Head of caudate nucleus (tissue), 42 donors: ENCODE data around the gene RASAL1.

ENCODE experiments used
- DNase-seq, 42 donors: peaks; one replicate each; pipeline versions ENCODE4 v3.0.0 to v3.0.0-alpha.2; 2020 to 2021; ENCODE audit warnings: mixed read lengths in 7 of 42
- intact Hi-C: fragments of 100-400 bp; cut with DNase I; formaldehyde crosslinking; loops from one replicate; pipeline ENCODE4 v1.15.0; 2022

RASAL1 gene, protein sequence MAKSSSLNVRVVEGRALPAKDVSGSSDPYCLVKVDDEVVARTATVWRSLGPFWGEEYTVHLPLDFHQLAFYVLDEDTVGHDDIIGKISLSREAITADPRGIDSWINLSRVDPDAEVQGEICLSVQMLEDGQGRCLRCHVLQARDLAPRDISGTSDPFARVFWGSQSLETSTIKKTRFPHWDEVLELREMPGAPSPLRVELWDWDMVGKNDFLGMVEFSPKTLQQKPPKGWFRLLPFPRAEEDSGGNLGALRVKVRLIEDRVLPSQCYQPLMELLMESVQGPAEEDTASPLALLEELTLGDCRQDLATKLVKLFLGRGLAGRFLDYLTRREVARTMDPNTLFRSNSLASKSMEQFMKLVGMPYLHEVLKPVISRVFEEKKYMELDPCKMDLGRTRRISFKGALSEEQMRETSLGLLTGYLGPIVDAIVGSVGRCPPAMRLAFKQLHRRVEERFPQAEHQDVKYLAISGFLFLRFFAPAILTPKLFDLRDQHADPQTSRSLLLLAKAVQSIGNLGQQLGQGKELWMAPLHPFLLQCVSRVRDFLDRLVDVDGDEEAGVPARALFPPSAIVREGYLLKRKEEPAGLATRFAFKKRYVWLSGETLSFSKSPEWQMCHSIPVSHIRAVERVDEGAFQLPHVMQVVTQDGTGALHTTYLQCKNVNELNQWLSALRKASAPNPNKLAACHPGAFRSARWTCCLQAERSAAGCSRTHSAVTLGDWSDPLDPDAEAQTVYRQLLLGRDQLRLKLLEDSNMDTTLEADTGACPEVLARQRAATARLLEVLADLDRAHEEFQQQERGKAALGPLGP

DNA sequence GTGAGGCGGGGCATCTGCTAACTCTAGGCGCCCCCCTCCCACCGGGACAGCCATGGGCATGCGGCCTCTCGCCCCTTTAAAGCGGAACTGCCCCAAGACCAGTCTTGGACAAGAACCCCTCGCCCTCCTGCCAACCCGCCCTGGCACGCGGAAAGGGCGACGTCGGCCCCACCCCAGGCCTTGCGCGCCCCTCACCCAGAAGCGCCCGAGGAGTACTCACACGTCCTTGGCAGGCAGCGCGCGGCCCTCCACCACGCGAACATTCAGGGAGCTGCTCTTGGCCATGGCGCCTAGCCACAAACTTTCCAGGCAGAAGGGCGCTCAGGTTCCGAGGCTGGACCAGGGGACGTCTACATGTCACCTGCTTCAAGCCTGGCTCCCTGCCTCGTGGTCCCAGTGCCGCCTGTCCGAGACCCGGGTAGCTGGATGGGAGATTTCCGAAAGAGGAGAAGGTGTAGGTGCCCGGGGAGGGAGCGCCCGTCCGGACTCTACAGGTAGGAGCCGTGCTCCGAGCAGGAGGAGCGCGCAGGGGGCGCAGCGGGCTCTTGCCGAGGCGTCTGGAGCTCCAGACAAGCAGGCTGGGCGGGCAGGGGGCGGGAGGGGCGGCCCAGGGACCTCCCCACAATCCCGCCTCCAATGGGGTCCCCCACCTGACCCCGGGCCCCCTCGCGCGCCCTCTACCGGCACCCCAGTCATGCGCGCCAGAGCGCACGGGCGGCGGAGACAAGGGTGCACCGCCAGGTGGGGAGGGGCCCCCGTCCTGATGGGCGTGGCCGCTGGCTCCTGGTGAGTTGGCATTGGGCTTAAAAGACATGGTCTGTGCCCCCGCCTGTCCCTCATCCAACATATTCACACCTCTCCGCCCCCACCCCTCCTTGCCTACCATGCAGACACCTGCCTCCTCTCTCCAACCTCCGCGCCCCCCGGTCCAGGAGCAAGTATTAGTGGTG is at the start of gene RASAL1:
Gene RASAL1 (minus strand): TSS at position 584 of the 950 bp plus-strand sequence. CDS start 299 bp downstream, at position 285.
- intact Hi-C loops, result no loop called here
- DNase-seq, result peak in 40 of 42 donors; percentile 46 to 88 (median 77)

DNA sequence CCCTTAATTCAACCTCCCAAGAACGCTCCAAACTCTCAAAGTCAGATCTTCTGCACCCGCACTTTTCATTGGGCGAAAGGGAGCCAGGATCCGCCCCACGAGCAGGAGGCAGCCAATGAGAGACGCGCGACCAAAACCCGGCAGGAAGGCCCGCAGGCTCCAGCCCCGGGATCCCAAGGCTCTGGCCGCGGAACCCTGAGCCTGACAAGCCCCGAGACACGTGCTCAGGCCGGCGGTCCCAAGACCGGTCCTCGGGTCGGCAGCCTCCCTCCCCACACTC is 49.3 kb upstream of the RASAL1 start:
- intact Hi-C loops, result no loop called here

DNA sequence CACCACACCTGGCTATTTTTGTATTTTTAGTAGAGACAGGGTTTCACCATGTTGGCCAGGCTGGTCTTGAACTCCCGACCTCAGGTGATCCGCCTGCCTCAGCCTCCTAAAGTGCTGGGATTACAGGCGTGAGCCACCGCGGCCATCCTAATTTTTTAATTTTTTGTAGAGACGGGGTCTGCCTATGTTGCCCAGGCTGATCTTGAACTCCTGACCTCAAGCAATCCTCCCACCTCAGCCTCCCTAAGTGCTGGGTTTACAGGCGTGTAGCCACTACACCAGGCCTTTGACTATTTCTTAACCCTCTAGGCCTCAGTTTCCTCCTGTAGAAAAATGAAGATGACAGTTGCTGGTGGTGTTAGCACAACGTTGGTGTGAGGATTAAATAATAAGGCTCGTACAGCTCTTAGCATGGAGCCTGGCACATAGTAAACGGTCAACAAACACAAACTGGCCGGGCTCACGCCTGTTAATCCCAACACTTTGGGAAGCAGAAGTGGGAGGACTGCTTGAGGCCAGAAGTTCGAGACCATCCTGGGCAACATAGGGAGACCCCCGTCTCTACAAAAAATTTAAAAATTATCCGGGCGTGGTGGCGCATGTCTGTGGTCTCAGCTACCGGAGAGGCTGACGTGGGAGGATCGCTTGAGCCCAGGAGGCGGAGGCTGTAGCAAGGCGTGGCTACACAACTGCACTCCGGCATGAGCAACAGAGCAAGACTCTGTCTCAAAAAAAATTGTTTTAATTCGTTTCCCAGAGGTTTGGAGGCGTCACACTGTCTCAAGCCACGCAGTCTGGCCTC is 48.7 kb upstream of the RASAL1 start:
- peak in 4 of 42 donors; percentile 9 to 33 (median 26) for DNase-seq
- intact Hi-C loops, result no loop called here

More for the DNA sequence above, 49.3 kb upstream of the RASAL1 start:
- DNase-seq, result peak; percentile 76 to 96 (median 88)

DNA sequence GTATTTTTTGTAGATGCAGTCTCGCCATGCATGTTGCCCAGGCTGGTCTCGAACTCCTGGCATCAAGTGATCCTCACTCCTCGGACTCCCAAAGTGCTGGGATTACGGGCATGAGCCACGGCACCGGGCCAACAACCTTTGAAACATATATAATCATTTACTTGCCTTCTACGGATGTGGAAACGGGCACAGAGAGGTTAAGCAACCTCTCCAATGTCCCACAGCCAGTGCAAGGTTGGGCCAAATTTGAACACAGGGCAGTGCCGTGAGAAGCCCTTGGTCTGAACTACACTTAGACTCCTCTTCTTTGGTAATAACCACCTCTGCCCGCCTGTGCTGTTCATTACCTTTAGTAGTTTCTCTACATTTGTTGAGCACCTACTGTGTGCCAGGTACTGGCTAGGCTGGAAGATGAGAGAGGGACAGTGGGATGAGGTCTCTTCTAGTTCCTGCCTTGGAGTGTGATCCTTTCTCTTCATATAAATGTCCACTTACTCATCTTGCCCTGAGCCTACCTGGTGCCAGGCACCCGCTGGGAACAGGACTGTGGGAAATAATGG is 47.5 kb upstream of the RASAL1 start:
- DNase-seq, result no peak
- intact Hi-C loops, result no loop called here

DNA sequence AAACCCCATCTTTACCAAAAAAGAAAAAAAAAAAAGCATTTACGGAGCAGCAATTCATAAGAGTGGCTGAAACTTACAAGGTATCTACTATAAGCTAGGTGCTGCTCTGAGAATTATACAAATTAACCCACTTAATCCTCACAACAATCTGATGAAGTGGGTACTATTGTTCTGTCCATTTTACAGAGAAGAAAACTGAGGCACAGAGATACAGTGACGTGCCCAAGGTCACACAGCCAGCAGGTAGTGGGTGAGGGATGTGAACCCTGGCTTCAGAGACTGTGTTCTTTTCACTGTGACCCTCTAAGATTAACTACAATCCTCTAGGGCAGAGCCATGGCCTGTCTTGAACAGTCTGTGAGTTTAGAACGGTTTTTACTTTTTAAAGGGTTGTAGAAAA is 46.4 kb upstream of the RASAL1 start:
- no peak for DNase-seq
- intact Hi-C loops, result no loop called here

DNA sequence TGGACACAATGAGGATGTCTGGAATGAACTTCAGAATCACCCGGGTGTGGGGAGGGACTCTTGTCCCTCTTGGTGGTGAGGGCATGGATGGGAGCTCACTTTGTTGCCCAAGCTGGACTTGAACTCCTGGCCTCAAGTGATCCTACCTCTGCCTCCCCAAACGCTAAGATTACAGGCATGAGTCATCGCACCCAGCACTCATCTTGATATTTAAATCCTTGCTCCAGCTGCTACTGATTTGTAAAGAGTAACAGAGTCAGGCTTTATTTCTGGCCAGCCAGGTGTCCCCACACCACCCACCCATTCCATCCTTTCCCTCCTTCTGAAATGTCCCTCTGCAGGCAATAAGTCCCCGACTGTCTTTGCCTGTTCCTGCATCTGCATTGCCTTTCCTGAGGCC is 44.8 kb upstream of the RASAL1 start:
- intact Hi-C loops, result no loop called here
- no peak for DNase-seq

DNA sequence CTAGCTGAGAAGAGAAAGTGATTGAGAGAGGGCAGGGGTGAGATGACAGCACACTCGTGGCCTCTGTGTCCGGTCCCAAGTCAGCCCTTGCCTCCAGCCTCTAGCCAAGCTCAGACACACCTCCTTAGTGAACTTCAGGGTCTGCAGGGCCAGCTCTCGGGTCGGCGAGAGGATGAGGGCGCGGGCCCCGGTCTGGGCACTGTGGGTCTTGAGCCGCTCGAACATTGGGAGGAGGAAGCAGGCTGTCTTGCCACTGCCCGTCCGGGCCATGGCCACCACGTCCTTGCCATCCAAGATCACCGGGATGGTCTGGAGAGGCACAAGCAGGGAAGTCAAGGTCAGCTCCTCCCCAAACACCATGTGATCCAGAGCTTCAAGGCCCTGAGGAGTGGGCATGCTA is 43.5 kb upstream of the RASAL1 start:
- DNase-seq, result no peak
- intact Hi-C loops, result no loop called here

DNA sequence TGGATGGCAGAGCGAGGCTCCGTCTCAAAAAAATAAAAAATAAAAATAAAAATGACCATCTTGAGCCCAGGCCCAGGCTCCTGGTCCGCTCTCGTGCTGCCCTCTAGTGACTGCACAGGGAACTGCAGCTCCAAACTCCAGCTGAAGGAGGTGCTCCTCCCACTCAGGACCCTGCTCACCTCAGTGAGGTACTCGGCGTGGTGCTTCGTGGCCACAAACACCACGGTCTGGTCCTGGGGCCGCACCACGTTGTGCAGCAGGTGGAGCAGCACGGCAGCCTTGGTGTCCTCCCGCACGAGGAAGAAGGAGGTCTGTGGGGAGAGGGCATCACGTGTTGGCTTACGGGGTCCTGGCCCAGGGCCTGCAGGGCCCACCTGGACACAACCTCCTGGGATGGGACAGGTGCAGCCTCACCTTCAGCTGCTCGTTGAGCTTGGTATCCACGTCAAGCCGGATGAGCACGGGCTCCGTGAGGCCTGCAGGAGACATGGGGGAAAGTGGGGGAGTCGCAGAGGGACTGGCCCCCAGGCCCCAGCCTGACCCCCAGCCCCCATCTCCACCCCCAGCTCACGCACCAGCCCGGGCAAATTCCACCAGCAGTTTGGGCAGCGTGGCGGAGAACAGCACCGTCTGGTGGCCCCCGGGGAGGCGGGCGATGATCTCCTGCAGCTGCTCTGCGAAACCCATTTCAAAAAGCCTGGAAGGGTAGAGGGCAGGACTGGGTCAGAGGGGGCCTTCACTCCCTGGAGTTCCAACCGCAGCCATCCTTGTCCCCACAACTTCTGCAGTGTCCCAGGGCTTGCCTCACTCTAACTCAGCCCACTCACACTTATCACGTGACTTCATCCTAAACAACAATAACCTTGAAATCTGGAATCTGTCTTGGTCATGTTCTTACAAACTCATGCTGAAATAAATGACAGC is 39.2 kb upstream of the RASAL1 start:
- intact Hi-C loops, result loop anchor here (5.0 kb wide), 1 partner anchor 127 kb away; no protein-coding TSS in a partner anchor

DNA sequence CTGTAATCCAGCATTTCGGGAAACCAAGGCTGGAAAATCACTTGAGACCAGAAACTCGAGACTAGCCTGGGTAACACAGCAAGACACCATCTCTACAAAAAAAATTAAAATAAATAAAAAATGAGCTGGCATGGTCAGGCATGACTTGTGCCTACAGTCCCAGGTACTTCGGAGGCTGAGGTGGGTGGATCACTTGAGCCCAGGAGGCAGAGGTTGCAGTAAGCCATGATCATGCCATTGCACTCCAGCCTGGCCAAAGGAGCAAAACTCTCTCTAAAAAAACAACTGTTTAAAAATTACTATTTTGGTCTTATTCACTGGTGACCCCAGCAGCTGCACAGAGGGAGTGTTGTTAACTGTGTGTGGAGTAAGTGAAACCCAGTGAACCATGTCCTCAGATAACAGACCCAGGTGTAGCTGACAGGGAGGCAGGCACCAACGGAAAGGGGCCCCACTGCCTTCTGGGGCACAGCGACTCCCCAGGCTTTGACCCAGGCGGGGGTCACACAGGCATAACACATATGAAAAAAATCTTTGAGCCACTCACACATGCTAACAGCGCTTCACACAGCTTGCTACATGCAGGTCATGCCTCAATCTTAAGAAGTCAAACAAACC is 37.6 kb upstream of the RASAL1 start:
- intact Hi-C loops, result loop anchor here (5.0 kb wide), 1 partner anchor 126 kb away; no protein-coding TSS in a partner anchor
- no peak for DNase-seq

More for the DNA sequence above, 39.2 kb upstream of the RASAL1 start:
- peak; percentile 19 to 94 (median 83) for DNase-seq

DNA sequence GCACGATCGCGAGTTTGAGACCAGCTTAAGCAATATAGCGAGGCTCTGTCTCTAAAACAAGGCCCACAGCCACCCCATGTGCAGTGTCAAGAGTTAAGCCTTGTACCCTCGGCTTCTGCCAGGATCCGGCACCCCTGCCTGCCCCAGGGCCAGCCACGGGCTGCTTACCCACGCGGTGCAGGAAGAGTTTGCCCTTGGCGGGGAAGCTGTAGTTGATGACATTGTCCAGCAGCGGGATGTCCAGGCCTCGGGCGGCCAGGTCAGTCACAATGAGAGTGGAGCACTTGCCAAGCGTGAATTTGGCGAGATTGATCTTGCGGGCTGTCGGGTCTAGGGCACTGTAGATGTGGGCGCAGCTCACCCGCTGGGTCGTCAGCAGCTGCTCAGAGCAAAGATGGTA is 36.6 kb upstream of the RASAL1 start:
- intact Hi-C loops, result loop anchor here (5.0 kb wide), 1 partner anchor 125 kb away; no protein-coding TSS in a partner anchor
- no peak for DNase-seq

DNA sequence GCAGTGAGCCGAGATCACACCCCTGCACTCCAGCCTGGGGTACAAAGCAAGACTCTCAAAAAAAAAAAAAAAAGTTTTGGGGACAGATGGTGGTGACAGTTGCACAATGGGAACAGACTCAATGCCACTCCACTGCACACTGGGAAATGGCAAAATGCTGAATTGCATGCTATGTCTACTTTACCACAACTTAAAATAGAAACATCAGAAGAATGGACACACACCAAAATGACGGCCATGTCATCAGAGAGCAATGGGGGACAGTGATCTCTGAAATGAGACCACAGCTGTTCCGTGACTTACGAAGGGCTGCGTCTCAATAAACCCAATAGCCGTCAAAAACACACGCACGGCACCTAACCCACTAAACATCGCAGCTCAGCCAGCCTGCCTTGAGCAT is 36.0 kb upstream of the RASAL1 start:
- intact Hi-C loops, result loop anchor here (5.0 kb wide), 1 partner anchor 124 kb away; no protein-coding TSS in a partner anchor
- no peak for DNase-seq

DNA sequence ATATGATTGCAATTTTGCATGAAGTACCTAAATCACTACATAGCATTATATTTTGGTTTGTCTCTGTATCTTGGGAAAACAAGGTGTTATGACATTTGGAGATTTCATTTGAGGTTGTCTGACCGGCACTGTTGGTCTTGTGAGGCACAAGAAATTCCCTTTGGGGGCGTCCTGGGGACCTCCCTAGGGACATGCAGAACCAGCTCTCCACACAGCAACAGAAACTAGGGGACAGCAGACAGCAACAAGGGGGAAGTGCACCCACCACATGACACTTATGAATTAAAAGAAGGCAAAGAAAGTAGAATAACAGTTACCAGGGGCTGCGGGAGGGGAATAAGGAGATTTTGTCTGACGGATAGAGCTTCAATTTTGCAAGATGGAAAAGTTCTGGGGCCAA is 35.4 kb upstream of the RASAL1 start:
- intact Hi-C loops, result loop anchor here (5.0 kb wide), 1 partner anchor 124 kb away; no protein-coding TSS in a partner anchor
- DNase-seq, result no peak

DNA sequence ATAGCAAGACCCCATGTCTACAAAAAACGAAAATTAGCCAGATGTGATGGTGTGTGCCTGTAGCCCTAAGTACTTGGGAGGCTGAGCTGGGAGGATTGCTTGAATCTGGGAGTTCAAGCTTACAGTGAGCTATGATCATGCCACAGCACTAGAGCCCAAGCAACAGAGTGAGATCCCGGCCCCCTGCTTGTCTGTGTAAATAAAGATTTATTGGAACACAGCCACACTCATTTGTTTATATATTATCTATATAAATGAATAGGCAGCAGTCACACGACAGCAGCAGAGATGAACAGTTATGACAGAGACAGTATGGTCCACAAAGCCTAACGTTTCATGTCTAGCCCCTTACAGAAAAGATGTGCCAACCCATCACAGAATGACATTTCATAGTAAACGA is 34.9 kb upstream of the RASAL1 start:
- no peak for DNase-seq
- intact Hi-C loops, result loop anchor here (5.0 kb wide), 1 partner anchor 123 kb away; no protein-coding TSS in a partner anchor

DNA sequence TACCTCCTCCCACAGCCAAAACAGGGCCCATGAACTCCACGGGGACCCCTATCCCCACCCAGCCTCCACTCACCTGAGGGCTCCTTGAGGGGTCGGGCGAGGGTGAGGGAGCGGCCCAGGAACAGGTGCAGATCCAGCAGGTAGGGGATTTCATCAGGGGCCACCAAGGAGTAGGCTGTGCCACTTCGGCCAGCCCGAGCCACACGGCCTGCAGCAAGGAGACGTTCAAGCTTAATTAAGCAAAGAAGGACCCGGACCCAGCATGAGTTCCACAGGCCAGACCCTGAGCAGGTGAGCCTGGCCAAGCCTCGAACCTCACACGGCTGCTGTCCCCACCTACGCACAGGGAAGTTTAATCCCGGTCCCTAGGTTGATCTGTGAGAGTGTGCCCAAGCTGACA is 34.1 kb upstream of the RASAL1 start:
- no peak for DNase-seq
- intact Hi-C loops, result loop anchor here (5.0 kb wide), 1 partner anchor 122 kb away; no protein-coding TSS in a partner anchor

DNA sequence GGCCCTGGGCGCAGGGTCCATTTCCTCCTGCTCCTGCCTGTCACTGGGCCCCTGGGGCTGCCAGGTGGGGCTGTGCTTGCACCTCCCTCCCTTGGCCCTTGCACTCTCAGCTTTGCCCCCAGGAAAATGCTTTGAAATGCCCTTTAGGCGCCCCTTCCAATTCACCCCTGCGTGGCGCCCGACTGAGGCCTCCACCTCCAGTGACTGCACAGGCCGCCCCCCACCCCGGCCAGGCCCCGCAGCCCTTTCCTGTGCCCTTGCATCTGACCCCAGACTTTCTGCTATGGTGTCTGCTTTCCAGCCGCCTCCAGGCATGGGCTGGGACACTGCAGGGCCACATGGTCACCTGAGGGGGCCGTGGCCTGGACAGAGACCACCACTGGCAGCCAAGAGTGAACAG is 32.3 kb upstream of the RASAL1 start:
- no peak for DNase-seq
- intact Hi-C loops, result no loop called here
